CD14-positive monocyte (primary cell): Measurements from ENCODE around the gene MLN. TPM values are rescaled to one million over a fixed set of nuclear protein-coding genes. Genes with fewer than 3 reads are reported as not detected.

Source experiments
- DNase-seq, 3 donors: peaks; one replicate each; pipeline ENCODE4 v3.0.0-alpha.2; 2011 to 2022
- H2AFZ ChIP-seq: 2 replicates; pipeline ENCODE4 v1.6.0; 2012; ENCODE audit warnings: mild to moderate bottlenecking, low read depth, low read length, inconsistent platforms; ENCODE audit not compliant: insufficient read depth, poor library complexity, severe bottlenecking
- H3K27ac ChIP-seq, 2 donors: 1 replicate in 1 of 2; 2 replicates in 1 of 2; pipeline ENCODE4 v1.5.1; 2012 to 2013; ENCODE audit warnings: low read length in 2 of 2, control low read depth in 1 of 2, inconsistent platforms in 1 of 2, low read depth in 1 of 2, mild to moderate bottlenecking in 1 of 2
- H3K27me3 ChIP-seq, 2 donors: one replicate each; pipeline versions ENCODE4 v1.6.0 to v1.6.1; 2011 to 2013; ENCODE audit warnings: low read length in 2 of 2; ENCODE audit not compliant: control insufficient read depth in 2 of 2, insufficient read depth in 2 of 2
- H3K36me3 ChIP-seq, 2 donors: replicated peaks in 1 of 2; 1 replicate in 1 of 2; 2 replicates in 1 of 2; pipeline versions ENCODE4 v1.5.1 to v1.6.1; 2012 to 2013; ENCODE audit warnings: low read length in 2 of 2, control low read depth in 1 of 2, inconsistent platforms in 1 of 2, mild to moderate bottlenecking in 1 of 2; ENCODE audit not compliant: insufficient read depth in 2 of 2, control insufficient read depth in 1 of 2
- H3K4me1 ChIP-seq, 2 donors: 1 replicate in 1 of 2; 2 replicates in 1 of 2; pipeline versions ENCODE4 v1.5.1 to v1.6.1; 2012 to 2013; ENCODE audit warnings: low read length in 2 of 2, control low read depth in 1 of 2, inconsistent platforms in 1 of 2, mild to moderate bottlenecking in 1 of 2, moderate library complexity in 1 of 2; ENCODE audit not compliant: insufficient read depth in 2 of 2, control insufficient read depth in 1 of 2
- H3K4me2 ChIP-seq: replicated peaks from 2 replicates; pipeline ENCODE3; 2012; ENCODE audit warnings: low read length, moderate library complexity, mild to moderate bottlenecking; ENCODE audit not compliant: poor library complexity, severe bottlenecking; ENCODE audit errors: extremely low read depth
- H3K4me3 ChIP-seq, 3 experiments: fragments of 200-600 bp in 1 of 3; sonication (generic) in 1 of 3; replicated peaks in 1 of 3; 1 replicate in 2 of 3; 2 replicates in 1 of 3; pipeline ENCODE4 v1.5.1; 2011 to 2013; ENCODE audit warnings: low read length in 3 of 3, mild to moderate bottlenecking in 3 of 3, control low read depth in 2 of 3, low read depth in 2 of 3, inconsistent platforms in 1 of 3, moderate library complexity in 1 of 3
- H3K79me2 ChIP-seq: 2 replicates; pipeline ENCODE4 v1.6.0; 2012; ENCODE audit warnings: mild to moderate bottlenecking, control low read depth, inconsistent platforms, low read length, moderate library complexity; ENCODE audit not compliant: insufficient read depth
- H3K9ac ChIP-seq: 2 replicates; pipeline ENCODE4 v1.6.0; 2017; ENCODE audit warnings: low read length, mild to moderate bottlenecking; ENCODE audit not compliant: insufficient read depth, poor library complexity, severe bottlenecking
- H3K9me3 ChIP-seq, 2 donors: replicated peaks in 1 of 2; 1 replicate in 1 of 2; 2 replicates in 1 of 2; pipeline versions ENCODE4 v1.5.1 to v1.6.1; 2012 to 2013; ENCODE audit warnings: low read length in 2 of 2, control low read depth in 1 of 2; ENCODE audit not compliant: control insufficient read depth in 1 of 2, insufficient read depth in 1 of 2
- H4K20me1 ChIP-seq: 2 replicates; pipeline ENCODE4 v1.6.0; 2012; ENCODE audit warnings: mild to moderate bottlenecking, low read length, control low read depth, moderate library complexity; ENCODE audit not compliant: insufficient read depth
- H3K27ac Mint-ChIP-seq, 7 donors: one replicate each; pipeline ENCODE4 v1.8.0; 2020; ENCODE audit warnings: mild to moderate bottlenecking in 7 of 7, mixed read lengths in 7 of 7, moderate library complexity in 6 of 7, inconsistent platforms in 2 of 7
- H3K27me3 Mint-ChIP-seq, 3 donors: one replicate each; pipeline ENCODE4 v1.8.0; 2021 to 2022; ENCODE audit warnings: low read depth in 3 of 3, mild to moderate bottlenecking in 3 of 3, mixed read lengths in 3 of 3, moderate library complexity in 3 of 3, inconsistent platforms in 1 of 3
- H3K36me3 Mint-ChIP-seq, 2 donors: one replicate each; pipeline ENCODE4 v1.8.0; 2020; ENCODE audit warnings: mixed read lengths in 2 of 2, inconsistent platforms in 1 of 2, mild to moderate bottlenecking in 1 of 2
- H3K4me1 Mint-ChIP-seq: one replicate; pipeline ENCODE4 v1.8.0; 2020; ENCODE audit warnings: mild to moderate bottlenecking, mixed read lengths
- H3K4me3 Mint-ChIP-seq, 2 donors: one replicate each; pipeline ENCODE4 v1.8.0; 2020; ENCODE audit warnings: mild to moderate bottlenecking in 2 of 2, mixed read lengths in 2 of 2, moderate library complexity in 1 of 2
- H3K9me3 Mint-ChIP-seq, 7 donors: one replicate each; pipeline ENCODE4 v1.8.0; 2020 to 2022; ENCODE audit warnings: mixed read lengths in 7 of 7, mild to moderate bottlenecking in 6 of 7, moderate library complexity in 6 of 7, inconsistent platforms in 2 of 7
- CTCF ChIP-seq: fragments of 200-600 bp; IDR thresholded peaks from one replicate; pipeline ENCODE4 v1.8.0; 2022; ENCODE audit warnings: antibody characterized with exemption, mild to moderate bottlenecking
- WGBS: methylation state at CpG from one replicate; pipeline ENCODE4 v1.1.5; 2013; ENCODE audit warnings: missing lambda C conversion rate; ENCODE audit not compliant: insufficient coverage; 5-methylcytosine and 5-hydroxymethylcytosine counted together
- intact Hi-C, 2 donors: fragments of 100-400 bp; cut with micrococcal nuclease; formaldehyde crosslinking; loops; one replicate each; pipeline versions ENCODE4 v1.15.0 to v1.15.1; 2023
- polyA plus RNA-seq, 3 donors: library from polyadenylated mRNA; depleted of rRNA in 1 of 3; unstranded in 2 of 3; stranded (reverse) in 1 of 3; fragments of 300-500 nt in 2 of 3; fragments of >200 nt in 1 of 3; fragmentation: Illumina TruSeq in 2 of 3; gene quantifications; 1 replicate in 2 of 3; 2 replicates in 1 of 3; pipeline ENCODE4 v1.2.3, GENCODE V29; 2012 to 2021

The MLN gene
- polyA plus RNA-seq, 3 donors = not detected

GRCh38 chr6:33766921-33767907, 36.6 kb downstream of the MLN start:
- Histone ChIP-seq H3K9me3 (no peaks in the 10 kb centered on the region), H2AFZ (no peak overlapping the region), H3K4me2 (no peak overlapping the region), H3K27me3 (peaks cover 0 to 15% of the 10 kb centered on the region in 2 donors), H3K4me1 (peaks cover 0 to 4% of the 10 kb centered on the region in 2 donors), H4K20me1 (peaks cover 17% of the 10 kb centered on the region), H3K9ac (no peak overlapping the region), H3K27ac (no peak overlapping the region), H3K79me2 (no peaks in the 10 kb centered on the region), H3K36me3 (peaks cover under 1 to 4% of the 10 kb centered on the region in 2 donors), H3K4me3 (no peak overlapping the region)
- 100% methylated on average over 3 of the region's 11 CpGs for WGBS
- no peak for TF ChIP-seq CTCF
- intact Hi-C loops = loop anchor here in 1 of 2 donors (5.0 kb wide), 1 partner anchor 260 kb away; no protein-coding TSS in a partner anchor
- Mint-ChIP-seq H3K27ac (no peak overlapping the region), H3K4me3 (no peak overlapping the region), H3K27me3 (peaks cover 3 to 22% (median 14%) of the 10 kb centered on the region in 3 donors), H3K4me1 (peaks cover 8% of the 10 kb centered on the region), H3K9me3 (no peaks in the 10 kb centered on the region), H3K36me3 (peaks cover 3 to 4% of the 10 kb centered on the region in 2 donors)
- no peak for DNase-seq

- WGBS = 87% methylated on average over 8 of the region's 9 CpGs
These were observed 38.4 kb downstream of the MLN start for GRCh38 chr6:33765368-33765767.

More at GRCh38 chr6:33765368-33765767, 38.4 kb downstream of the MLN start:
- no peaks in the 10 kb centered on the region for H4K20me1 ChIP-seq
- intact Hi-C loops = loop anchor here in 1 of 2 donors (5.0 kb wide), 1 partner anchor 262 kb away; no protein-coding TSS in a partner anchor
- H3K4me2 ChIP-seq = no peak overlapping the region
- Mint-ChIP-seq H3K27ac (no peak overlapping the region), H3K27me3 (peaks cover 3 to 23% (median 12%) of the 10 kb centered on the region in 3 donors), H3K9me3 (no peaks in the 10 kb centered on the region), H3K36me3 (no peaks in the 10 kb centered on the region), H3K4me3 (no peak overlapping the region), H3K4me1 (peaks cover 3% of the 10 kb centered on the region)
- no peaks in the 10 kb centered on the region for H3K79me2 ChIP-seq
- TF ChIP-seq CTCF = no peak
- H3K9me3 ChIP-seq = no peaks in the 10 kb centered on the region
- H3K9ac ChIP-seq = no peak overlapping the region
- H3K4me3 ChIP-seq = no peak overlapping the region
- DNase-seq = no peak
- H3K36me3 ChIP-seq = no peaks in the 10 kb centered on the region
- no peak overlapping the region for H2AFZ ChIP-seq
- no peak overlapping the region for H3K27ac ChIP-seq
- peaks cover 0 to 10% of the 10 kb centered on the region in 2 donors for H3K27me3 ChIP-seq
- H3K4me1 ChIP-seq = no peaks in the 10 kb centered on the region
